Progenitor cell of endocrine pancreas (in vitro differentiated cells): ENCODE data around the gene FAM3D. TPM values are rescaled to one million over a fixed set of nuclear protein-coding genes. Genes with fewer than 3 reads are reported as not detected.

Experiments
- DNase-seq: peaks from one replicate; pipeline ENCODE4 v3.0.0; 2021; ENCODE audit warnings: low spot score; ENCODE audit not compliant: unreplicated experiment
- H3K27ac Mint-ChIP-seq: 2 replicates; pipeline ENCODE4 v1.8.0; 2021; ENCODE audit warnings: mild to moderate bottlenecking, moderate library complexity, mixed read lengths
- H3K27me3 Mint-ChIP-seq: 2 replicates; pipeline ENCODE4 v1.8.0; 2021; ENCODE audit warnings: mixed read lengths
- H3K36me3 Mint-ChIP-seq: 2 replicates; pipeline ENCODE4 v1.8.0; 2022; ENCODE audit warnings: mixed read lengths; ENCODE audit not compliant: insufficient read depth
- H3K4me1 Mint-ChIP-seq: 2 replicates; pipeline ENCODE4 v1.8.0; 2021; ENCODE audit warnings: low read depth, mixed read lengths
- H3K4me3 Mint-ChIP-seq: 2 replicates; pipeline ENCODE4 v1.8.0; 2021; ENCODE audit warnings: low read depth, mild to moderate bottlenecking, moderate library complexity, mixed read lengths
- H3K9me3 Mint-ChIP-seq: 2 replicates; pipeline ENCODE4 v1.8.0; 2021; ENCODE audit warnings: low read depth, mixed read lengths
- total RNA-seq: library from RNA; stranded (reverse); gene quantifications from 2 replicates; pipeline ENCODE4 v1.2.1, GENCODE V29; 2021
- TF ChIP-seq, protein P1 (sequence below): fragments of 200-600 bp; sonication (generic); IDR thresholded peaks from one replicate; pipeline ENCODE4 v1.5.0; 2021; ENCODE audit warnings: antibody characterized with exemption, mild to moderate bottlenecking; ENCODE audit not compliant: unreplicated experiment

FAM3D gene
- total RNA-seq, 1 donor from 2014 or later = not detected

DNA sequence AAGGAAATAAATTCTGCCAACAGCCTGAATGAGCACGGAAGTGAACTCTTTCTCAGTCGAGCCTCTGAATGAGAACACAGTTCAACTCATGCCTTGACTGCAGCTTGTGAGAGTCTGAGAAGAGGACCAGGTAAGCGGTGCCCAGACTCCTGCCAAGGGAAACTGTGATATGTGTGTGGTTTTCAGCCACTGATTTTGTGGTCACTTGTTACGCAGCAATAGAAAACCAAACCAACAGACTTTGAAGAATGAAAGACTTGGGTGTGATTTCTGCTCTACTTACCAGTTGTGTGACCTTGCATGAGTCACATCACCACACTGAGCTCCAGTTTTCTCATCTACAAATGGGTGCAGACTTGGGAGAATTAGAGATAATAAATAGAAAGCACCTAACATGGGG is 58.8 kb downstream of the FAM3D start:
- no peak overlapping the region for H3K27ac Mint-ChIP-seq
- DNase-seq = no peak
- H3K27me3 Mint-ChIP-seq = peaks cover 13% of the 10 kb centered on the region
- TF ChIP-seq, protein P1, sequence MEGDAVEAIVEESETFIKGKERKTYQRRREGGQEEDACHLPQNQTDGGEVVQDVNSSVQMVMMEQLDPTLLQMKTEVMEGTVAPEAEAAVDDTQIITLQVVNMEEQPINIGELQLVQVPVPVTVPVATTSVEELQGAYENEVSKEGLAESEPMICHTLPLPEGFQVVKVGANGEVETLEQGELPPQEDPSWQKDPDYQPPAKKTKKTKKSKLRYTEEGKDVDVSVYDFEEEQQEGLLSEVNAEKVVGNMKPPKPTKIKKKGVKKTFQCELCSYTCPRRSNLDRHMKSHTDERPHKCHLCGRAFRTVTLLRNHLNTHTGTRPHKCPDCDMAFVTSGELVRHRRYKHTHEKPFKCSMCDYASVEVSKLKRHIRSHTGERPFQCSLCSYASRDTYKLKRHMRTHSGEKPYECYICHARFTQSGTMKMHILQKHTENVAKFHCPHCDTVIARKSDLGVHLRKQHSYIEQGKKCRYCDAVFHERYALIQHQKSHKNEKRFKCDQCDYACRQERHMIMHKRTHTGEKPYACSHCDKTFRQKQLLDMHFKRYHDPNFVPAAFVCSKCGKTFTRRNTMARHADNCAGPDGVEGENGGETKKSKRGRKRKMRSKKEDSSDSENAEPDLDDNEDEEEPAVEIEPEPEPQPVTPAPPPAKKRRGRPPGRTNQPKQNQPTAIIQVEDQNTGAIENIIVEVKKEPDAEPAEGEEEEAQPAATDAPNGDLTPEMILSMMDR = no peak
- no peaks in the 10 kb centered on the region for H3K4me1 Mint-ChIP-seq
- no peak overlapping the region for H3K4me3 Mint-ChIP-seq
- no peaks in the 10 kb centered on the region for H3K9me3 Mint-ChIP-seq
- no peaks in the 10 kb centered on the region for H3K36me3 Mint-ChIP-seq

DNA sequence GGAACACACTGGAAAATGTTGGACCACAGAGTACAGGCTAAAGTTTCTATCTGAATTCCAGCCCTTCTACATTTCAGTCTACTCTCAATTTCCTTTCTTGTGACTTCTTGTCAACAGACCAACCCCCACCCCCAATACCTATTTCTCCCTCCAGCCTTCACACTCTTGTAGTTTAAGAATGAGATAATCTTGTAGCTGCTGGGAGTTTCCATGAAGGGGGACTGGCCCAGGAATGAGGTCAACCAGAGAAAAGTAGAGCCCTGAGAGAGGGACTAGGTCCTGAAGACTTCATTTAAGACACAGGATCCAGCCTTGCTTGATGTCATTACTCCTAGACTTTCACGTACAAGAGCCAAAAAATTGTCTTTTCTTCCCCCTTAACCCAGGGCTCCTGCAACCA is 59.9 kb downstream of the FAM3D start:
- Mint-ChIP-seq H3K27me3 (peaks cover 15% of the 10 kb centered on the region), H3K4me1 (no peaks in the 10 kb centered on the region), H3K4me3 (no peak overlapping the region), H3K9me3 (no peaks in the 10 kb centered on the region), H3K27ac (no peak overlapping the region), H3K36me3 (no peaks in the 10 kb centered on the region)
- DNase-seq = no peak
- TF ChIP-seq, protein P1 = no peak

DNA sequence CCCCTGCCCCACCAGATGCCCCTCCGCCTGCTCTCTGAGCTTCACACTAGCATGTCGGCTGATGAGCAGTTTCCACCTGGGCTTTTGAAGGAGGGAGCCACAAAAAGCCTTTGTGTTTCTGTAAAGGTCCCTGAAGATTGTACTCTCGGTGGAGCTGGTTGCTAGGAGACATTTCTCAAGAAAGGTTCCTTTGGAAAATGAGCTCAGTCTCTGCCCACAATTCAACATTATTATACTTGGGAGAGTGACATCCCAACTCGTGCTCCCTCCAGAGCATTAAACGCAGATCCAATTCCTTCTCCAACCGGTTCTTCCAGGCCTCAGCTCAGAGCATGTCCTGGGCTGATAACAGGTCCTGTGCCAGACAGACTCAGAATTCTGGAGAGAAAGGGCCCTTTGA is 62.5 kb downstream of the FAM3D start:
- Mint-ChIP-seq H3K4me3 (no peak overlapping the region), H3K9me3 (no peaks in the 10 kb centered on the region), H3K4me1 (no peaks in the 10 kb centered on the region), H3K36me3 (no peaks in the 10 kb centered on the region), H3K27me3 (peaks cover 19% of the 10 kb centered on the region), H3K27ac (no peak overlapping the region)
- TF ChIP-seq, protein P1 = no peak
- DNase-seq = no peak

DNA sequence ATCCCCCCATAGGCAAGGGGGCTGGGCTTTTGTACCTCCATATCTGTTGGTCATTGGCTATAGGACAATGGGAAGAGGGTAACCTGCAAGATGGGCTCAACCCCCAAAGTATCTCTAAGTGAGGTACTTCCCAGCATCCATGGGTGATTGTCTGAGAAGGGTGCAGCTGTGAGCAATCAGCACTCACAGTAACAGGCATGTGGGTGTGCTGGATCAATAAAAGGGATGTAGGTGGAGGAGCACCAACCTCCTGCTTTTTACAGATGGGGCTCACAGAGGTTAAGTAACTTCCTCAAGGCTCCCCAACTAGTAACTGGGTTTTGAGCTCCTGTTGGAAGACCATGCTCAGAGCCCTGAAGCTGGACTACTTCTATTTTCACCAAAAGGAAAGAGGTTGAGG is 63.0 kb downstream of the FAM3D start:
- Mint-ChIP-seq H3K4me1 (no peaks in the 10 kb centered on the region), H3K36me3 (no peaks in the 10 kb centered on the region), H3K4me3 (no peak overlapping the region), H3K9me3 (no peaks in the 10 kb centered on the region), H3K27me3 (peaks cover 19% of the 10 kb centered on the region), H3K27ac (no peak overlapping the region)
- TF ChIP-seq, protein P1 = no peak
- DNase-seq = no peak

DNA sequence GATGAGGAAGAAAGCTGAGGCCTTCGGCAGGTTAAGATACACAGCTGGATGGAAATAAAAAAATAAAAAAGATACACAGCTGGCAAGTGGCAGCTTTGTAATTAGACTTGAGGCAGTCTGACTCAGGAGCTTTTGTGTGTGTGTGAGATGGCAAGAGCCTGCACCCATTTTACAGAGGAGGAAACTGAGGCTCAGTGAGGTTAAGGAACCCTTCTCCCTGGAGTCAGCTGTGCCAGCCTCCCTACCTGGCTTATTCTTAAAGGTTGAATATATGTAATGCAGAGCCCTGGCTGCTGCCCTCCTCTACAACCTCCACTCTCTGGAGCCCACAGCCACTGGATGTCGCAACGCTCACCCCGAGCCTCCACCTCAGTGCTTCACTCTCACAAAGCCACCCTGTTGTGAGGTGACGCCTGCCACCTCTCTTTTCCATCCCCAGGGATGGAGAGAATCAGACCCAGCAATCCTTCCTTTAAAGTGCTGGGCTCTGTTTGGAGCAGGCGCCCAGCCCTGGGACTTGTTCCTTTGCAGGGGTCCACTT is 68.7 kb downstream of the FAM3D start:
- H3K27me3 Mint-ChIP-seq = peaks cover 9% of the 10 kb centered on the region
- no peak overlapping the region for H3K27ac Mint-ChIP-seq
- no peaks in the 10 kb centered on the region for H3K4me1 Mint-ChIP-seq
- H3K9me3 Mint-ChIP-seq = no peaks in the 10 kb centered on the region
- no peak for DNase-seq
- no peaks in the 10 kb centered on the region for H3K36me3 Mint-ChIP-seq
- no peak overlapping the region for H3K4me3 Mint-ChIP-seq
- TF ChIP-seq, protein P1 = no peak
